ENCODE data around the gene MYO7A.
A peak's percentile ranks its signal among the peaks of the same experiment; 100 is the strongest.

The MYO7A gene

GRCh38 chr11:77112641-77113381 is 15.2 kb upstream of the MYO7A start:
- no peak for DNase-seq

- no peak for DNase-seq
Measured at GRCh38 chr11:77113382-77114088, 14.5 kb upstream of the MYO7A start.

DNA sequence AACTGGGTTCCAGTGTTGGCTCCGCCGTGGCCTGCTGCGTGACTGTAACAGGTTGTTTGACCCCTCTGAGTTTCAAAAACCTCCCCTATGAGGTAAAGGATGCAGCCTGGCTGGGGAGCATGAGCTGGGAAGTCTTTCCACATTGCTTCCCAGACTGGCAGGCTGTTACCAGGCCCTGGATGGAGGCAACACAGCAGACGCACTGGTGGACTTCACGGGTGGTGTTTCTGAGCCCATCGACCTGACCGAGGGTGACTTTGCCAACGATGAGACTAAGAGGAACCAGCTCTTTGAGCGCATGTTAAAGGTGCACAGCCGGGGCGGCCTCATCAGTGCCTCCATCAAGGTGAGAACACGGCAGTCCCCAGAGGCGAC is 14.0 kb upstream of the MYO7A start:
- DNase-seq, result no peak

- no peak for DNase-seq
Measured at GRCh38 chr11:77115181-77115611, 12.8 kb upstream of the MYO7A start.

- DNase-seq, result no peak
Measured at GRCh38 chr11:77115956-77116355, 12.1 kb upstream of the MYO7A start.

DNA sequence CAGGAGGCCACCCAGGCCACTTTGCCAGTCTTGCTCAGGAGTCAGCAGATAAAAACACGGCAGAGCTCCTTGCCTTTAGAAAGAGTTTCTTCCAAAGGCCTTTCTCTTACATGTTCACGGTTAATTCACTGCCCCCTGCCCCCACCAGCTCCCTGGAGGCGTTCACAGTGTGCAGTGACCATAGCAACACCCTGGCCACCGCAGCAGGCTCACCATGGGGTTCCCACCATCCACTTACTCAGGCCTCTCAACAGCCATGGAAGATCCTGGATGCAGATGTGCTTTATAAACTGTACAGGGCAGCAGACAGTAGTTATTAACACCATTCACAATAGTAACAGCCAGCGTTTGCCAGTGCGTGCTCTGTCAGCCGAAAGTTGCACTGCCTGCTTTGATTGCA is 10.6 kb upstream of the MYO7A start:
- no peak for DNase-seq

DNA sequence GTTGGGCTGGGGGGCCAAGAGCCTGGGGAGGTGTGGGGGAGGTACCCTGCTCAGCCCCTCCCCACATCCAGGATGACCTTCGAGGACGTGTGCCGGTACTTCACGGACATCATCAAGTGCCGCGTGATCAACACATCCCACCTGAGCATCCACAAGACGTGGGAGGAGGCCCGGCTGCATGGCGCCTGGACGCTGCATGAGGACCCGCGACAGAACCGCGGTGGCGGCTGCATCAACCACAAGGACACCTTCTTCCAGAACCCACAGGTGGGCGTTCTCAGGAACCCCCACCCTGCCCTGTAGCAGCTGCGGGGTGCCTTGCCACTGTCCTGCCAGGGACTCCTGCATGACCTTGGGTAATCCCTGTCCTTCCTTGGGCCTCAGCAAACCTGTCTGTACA is 10.0 kb upstream of the MYO7A start:
- DNase-seq, result no peak

DNA sequence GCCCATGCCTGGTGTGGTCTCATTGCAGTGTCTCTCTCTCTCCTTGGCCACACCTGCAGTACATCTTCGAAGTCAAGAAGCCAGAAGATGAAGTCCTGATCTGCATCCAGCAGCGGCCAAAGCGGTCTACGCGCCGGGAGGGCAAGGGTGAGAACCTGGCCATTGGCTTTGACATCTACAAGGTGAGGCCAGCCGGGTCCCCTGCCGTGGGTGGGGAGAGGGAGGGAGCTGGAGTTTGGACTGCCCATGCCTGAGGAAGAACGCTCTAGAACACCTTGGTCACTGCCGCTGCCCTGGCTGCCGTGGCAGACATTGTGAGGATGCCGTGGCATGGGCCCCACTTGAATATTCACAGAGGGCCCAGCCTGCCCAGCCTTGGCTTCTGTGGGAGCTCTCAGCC is 9.1 kb upstream of the MYO7A start:
- no peak for DNase-seq

DNA sequence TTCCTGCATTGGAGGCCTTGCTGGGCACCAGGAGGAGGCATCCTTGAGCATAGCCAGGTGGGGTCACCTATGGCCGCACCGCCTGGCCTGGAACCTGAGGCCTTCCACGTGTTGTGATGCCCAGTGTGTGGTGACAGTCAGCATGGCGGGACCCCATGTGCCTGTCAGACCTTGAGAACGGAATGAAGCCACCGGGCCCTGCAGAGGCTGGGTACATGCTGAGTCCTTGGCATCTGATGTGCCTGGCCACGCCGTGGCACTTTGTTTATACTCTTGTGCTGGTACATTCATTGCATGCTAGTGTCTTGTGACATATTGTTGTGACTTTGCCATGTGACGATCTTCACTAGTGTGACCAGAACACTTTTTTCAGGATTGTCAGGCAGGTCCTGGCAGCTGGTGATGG is 8.5 kb upstream of the MYO7A start:
- no peak for DNase-seq

- no peak for DNase-seq
Measured at GRCh38 chr11:77120571-77120970, 7.5 kb upstream of the MYO7A start.

DNA sequence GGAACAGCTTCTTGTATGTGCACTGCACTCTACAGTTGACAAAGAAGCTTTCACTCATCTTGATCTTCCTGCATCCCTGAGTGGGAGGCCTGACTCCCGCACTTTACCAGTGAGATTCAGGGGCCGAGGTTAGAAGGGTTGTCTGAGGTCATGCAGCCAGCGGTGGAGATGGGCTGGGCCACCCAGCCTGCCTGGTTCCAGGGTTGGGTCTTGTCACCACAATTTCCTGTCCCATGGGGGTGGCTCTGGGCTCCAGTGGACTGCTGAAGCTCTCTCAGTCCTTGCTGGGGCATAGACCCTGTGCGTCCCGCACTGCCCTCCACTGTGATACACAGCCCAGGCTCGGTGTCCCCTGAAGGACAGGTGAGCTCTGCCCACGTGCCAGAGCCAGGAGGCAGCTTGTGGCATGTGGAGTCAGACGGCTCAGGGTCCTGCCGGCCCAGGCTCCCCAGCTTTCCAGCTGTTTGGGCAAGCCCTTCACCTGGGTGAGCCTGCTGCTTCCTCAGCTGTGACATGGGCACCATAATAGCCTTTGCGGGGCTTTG is 6.9 kb upstream of the MYO7A start:
- no peak for DNase-seq

DNA sequence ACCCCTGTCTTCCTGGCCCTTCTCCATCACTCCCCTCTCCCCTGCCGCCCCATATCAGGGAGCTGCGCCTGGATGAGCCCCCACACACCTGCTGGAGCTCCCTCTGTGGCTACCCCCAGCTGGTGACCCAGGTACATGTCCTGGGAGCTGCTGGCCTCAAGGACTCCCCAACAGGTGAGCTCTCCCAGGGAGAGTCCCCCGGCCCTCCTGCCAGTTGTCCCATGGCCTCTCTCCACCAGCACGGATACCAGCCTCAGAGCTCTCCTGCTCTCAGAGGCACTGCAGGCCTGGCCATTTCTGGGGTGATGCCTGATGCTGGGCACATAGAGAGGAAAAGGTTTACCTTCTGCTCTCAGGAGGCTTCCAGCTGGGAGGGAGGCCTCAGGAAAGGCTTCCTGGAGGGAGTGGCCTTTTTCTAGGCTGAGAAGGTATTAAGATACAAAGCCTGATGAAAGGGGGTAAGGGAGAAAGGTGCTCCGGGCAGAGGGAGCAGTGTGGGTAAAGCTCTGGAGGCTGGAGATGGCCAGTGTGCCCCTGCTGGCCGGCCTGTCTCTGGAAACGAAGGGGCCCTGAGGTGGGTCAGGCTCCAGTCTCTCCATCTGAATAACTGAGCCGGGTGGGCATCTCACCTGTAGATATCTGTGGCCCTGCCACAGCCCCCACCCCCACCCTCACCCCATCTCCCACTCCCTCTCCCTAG is 6.0 kb upstream of the MYO7A start:
- no peak for DNase-seq

DNA sequence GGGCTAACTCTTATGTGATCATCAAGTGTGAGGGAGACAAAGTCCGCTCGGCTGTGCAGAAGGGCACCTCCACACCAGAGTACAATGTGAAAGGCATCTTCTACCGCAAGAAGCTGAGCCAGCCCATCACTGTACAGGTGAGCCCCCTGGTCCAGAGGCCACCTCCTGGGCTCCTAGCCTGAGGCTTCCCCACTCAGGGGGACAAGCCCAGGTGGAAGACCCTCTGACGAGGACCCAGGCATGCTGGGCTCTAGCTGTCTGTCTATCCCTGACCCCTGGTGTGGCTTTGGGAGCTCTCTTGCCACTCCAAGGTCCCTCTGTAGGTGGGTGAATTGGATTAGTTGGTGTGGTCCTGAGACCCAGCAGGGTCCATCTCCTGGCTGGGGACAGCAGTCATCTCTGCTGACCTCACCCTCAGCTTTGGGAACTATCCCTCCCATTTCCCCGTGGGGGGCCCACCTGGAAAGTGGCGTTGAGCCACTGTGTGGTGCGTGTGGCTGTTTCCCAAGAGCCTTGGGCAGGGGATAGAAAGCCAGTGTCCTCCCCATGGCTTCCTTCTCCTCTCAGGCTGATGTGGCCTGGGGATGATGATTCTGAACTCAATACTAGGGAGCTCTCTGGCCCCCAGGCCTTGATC is 5.4 kb upstream of the MYO7A start:
- no peak for DNase-seq

DNA sequence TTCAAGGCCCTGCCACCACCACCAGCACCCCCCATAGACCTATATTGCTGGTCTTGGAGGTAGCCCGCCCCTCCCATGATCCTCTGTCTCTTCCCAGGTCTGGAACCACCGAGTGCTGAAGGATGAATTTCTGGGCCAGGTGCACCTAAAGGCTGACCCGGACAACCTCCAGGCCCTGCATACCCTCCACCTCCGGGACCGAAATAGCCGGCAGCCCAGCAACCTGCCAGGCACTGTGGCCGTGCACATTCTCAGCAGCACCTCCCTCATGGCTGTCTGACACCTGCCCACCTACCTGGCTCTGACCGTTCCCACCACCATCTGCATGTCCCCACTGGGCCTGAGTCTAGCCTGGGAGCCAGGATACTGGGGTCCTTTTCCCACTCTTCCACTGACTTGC is 4.5 kb upstream of the MYO7A start:
- DNase-seq, result no peak

DNA sequence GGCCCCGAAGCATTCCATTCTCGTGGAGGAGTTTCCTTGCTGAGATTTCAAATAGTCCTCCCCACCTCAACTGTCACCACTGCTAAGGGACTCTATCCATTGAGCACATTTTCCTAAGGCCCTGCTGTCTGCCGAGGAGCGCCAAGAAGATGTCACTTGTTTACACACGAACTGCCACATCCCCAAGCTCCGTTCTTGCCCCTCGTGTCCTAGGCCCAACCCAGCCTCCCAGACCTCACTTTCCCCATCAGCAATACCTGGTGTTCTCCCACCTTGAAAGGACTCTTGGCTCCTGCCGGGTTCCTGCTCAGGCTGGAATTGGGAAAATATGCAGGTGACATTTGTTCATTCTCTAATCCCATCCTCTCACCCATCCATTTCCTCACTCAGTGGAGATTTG is 4.0 kb upstream of the MYO7A start:
- DNase-seq, result no peak

DNA sequence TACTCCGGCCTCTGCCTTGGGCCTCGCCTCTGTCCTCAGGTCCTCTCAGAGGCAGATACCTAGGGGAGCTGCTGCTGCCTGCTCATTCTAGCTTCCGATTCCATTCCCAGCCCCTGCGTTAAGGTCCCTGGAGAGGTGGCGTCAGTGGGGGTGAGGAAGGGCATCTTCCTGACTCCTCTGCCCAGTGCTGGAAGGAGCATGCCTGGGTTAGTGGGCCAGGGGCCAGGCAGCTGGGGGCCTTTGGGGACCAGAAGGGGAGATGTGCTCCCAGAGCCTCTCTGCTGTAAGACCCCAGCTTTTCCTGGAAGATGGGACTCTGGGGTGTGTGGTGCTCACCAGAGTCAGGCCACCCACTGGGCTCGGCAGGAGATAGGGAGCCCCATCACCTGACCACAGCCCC is 3.6 kb upstream of the MYO7A start:
- DNase-seq, result no peak

DNA sequence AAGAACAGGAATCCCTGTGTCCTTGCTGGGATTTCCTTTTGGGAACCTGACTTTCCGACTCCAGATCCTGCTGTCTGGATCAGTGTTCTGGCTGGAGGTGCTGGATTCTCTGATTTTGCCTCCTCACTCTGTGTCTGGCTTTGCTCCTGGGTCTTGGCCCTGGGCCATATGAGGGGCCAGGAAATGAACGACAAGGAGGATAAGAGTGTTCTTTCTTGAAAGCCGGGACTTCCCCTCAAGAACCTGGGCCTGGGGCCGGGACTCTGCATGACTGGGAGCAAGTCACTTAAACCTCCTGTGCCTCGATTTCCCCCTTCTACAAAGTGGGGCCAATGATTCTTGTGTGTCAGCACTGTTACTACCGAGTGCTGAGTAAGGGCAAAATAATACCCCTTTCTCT is 2.9 kb upstream of the MYO7A start:
- no peak for DNase-seq

GRCh38 chr11:77125695-77126094 is 2.4 kb upstream of the MYO7A start:
- DNase-seq, result no peak

DNA sequence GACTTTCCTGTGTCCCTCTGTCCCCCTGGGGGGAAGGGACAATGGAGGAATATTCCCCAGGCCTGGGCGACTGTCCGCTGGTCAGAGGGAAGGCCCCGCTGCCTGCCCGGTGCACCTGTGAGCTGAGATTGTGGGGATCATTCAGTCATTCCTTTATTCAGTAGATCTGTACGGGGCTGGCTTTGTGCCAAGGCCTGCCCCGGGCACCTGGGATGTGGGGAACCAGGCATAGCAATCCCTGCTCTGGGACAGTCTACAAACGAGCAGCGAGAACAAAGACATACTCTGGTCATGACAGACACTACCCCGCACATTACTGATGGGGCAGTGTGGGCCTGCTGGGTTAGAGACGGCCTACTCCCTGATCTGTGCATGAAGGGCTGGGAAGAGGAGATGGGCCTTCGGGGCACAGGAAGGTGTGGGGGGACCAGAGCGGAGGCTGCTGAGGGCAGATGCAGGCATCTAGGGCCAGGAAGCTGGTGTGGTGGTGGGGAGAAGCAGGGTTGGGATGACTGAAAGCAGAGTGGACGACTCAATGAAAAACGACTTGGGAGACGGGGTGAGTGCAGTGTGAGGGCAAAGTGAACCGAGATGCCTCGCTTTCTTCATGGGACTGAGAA is 1.8 kb upstream of the MYO7A start:
- no peak for DNase-seq

DNA sequence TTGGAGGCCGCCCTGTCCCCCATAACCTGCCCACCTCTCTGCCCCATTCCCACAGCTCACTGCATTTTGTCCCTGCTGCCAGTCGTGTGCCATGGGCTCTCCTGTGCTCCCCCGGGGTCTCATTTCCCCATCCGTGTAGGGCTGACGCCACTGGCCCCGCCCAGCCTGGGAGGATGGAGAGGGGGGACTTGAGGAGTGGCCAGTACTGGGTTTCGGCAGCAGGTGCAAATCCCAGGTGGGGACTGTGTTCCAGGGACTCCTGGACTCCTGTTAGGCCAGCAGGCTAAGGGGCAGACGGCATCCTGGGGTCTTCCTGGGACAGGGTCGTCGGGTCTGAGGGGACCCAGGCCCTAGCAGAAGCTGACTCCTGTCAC is 1.2 kb upstream of the MYO7A start:
- DNase-seq, result no peak

- peak; percentile 35 for DNase-seq
Measured at GRCh38 chr11:77127235-77127911, 673 bp upstream of the MYO7A start.

- DNase-seq, result no peak
Measured at GRCh38 chr11:77129069-77129841, 1.2 kb downstream of the MYO7A start.
